Measurements from ENCODE around the gene SYCE3.

Gene SYCE3

GRCh38 chr22:50527921-50528681 lies 34.6 kb downstream of the SYCE3 start:
- Histone ChIP-seq H3K27ac (ENCODE audit: low read depth, low read length, severe bottlenecking) (no peak overlapping the region), H3K4me1 (ENCODE audit: control insufficient read depth, insufficient read depth, low read length, poor library complexity, severe bottlenecking) (peaks cover 14% of the 10 kb centered on the region), H3K9me3 (ENCODE audit: control insufficient read depth, low read length) (no peaks in the 10 kb centered on the region), H3K36me3 (ENCODE audit: control insufficient read depth, insufficient read depth, low read length) (peaks cover 9% of the 10 kb centered on the region), H3K4me3 (ENCODE audit: extremely low read depth, insufficient read depth, low read length, poor library complexity, severe bottlenecking) (no peak overlapping the region)
- WGBS, 2 experiments (ENCODE audit: insufficient coverage in 2 of 2), result 92 to 93% methylated on average over 15 to 18 of the region's 18 CpGs

DNA sequence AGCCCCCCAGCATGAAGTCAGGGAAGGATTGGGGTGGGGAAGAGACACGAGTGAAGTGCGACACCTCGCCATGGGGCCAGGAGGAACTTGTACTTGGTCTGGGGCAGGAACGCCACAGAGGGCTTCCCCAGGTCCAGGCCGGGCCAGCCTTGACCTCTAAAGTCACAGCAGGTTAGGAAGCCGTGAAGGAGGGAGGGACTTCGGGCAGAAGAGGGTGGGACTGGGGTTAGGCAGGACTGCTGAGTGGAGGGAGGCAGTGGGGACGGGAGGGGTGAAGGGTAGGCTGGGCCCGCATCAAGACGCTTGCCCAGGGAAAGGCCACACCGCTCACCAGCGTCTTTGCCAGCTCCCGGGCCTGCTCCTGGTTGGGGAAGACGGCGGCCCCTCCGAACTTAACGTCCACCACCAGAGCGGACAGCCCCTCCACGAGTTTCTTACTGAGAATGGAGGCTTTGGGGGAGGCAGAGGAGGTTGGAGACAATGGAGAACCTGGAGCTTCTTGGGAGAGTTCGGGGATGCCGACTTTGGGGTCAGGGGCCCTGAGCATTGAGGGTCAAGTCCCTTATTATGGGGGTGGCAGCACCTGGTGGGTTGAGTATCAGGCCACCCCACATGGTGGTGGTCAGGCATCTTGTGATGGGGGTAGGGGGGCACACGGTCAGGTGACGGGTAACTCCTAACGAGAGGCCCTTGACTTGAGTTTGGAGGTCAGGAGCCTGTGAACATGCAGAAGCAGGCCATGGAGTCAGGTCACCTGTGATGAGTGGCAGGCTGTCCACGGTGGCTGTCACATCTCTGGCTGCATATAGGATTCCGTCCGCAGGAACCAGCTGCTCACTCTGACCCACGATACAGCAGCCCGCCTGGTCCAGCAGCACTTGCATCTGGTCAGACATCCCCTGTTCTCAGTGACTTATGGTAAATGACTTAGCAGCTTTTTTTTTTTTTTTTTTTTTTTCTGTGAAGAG lies 35.6 kb downstream of the SYCE3 start:
- H3K4me1 ChIP-seq (ENCODE audit: control insufficient read depth, insufficient read depth, low read length, poor library complexity, severe bottlenecking), result peaks cover 14% of the 10 kb centered on the region
- no peaks in the 10 kb centered on the region for H3K9me3 ChIP-seq (ENCODE audit: control insufficient read depth, low read length)
- WGBS, 2 experiments (ENCODE audit: insufficient coverage in 2 of 2), result 55% methylated on average over 28 to 29 of the region's 29 CpGs
- peak overlapping the region; percentile 84 for H3K27ac ChIP-seq (ENCODE audit: low read depth, low read length, severe bottlenecking)
- H3K36me3 ChIP-seq (ENCODE audit: control insufficient read depth, insufficient read depth, low read length), result peaks cover 19% of the 10 kb centered on the region
- H3K4me3 ChIP-seq (ENCODE audit: extremely low read depth, insufficient read depth, low read length, poor library complexity, severe bottlenecking), result peak overlapping the region; percentile 70

DNA sequence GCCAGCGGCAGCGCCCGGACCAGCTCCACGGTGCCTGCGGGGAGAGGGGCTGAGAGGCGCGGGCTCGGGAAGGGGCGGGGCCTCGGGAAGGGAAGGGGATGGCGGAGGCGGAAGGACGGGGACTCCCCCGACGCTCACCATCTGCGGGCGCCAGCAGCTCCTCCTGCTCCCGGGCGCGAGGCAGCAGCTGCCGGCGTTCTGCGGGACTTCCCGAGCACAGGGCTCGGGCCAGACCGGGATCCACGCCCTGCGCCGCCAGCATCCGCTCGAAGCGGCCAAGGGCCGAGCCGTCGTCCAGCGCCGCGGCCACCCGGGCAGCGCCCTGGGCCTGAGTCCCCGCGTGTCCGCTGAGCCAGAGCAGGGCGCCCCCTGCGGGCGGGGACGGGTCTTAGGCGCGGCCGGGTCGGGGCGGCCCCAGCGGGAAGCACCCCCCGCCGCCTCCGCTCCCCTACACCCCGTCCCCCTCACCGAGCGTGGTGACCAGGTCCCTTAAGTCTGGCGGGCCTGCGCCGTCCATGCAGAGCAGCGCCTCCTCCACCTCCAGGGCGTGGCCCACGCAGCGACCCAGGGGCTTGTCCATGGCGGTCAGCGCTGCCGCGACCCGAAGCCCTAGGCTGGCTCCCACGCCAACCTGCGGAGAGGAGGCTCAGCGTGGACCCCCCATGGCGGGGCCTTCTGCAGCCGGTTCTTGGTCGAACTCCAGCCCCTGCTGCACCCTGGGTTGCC lies 36.4 kb downstream of the SYCE3 start:
- WGBS, 2 experiments (ENCODE audit: insufficient coverage in 2 of 2), result 1 to 3% methylated on average over 44 to 74 of the region's 77 CpGs

GRCh38 chr22:50525858-50526107 lies 36.9 kb downstream of the SYCE3 start:
- 0 to 3% methylated on average over 7 to 33 of the region's 33 CpGs for WGBS, 2 experiments (ENCODE audit: insufficient coverage in 2 of 2)
- H3K27ac ChIP-seq (ENCODE audit: low read depth, low read length, severe bottlenecking), result peak overlapping the region; percentile 84
- peak overlapping the region; percentile 70 for H3K4me3 ChIP-seq (ENCODE audit: extremely low read depth, insufficient read depth, low read length, poor library complexity, severe bottlenecking)
- H3K9me3 ChIP-seq (ENCODE audit: control insufficient read depth, low read length), result no peaks in the 10 kb centered on the region
- H3K36me3 ChIP-seq (ENCODE audit: control insufficient read depth, insufficient read depth, low read length), result peaks cover 32% of the 10 kb centered on the region
- peaks cover 8% of the 10 kb centered on the region for H3K4me1 ChIP-seq (ENCODE audit: control insufficient read depth, insufficient read depth, low read length, poor library complexity, severe bottlenecking)

More for the DNA sequence above, 36.4 kb downstream of the SYCE3 start:
- H3K4me3 ChIP-seq (ENCODE audit: extremely low read depth, insufficient read depth, low read length, poor library complexity, severe bottlenecking), result peak overlapping the region; percentile 70
- H3K4me1 ChIP-seq (ENCODE audit: control insufficient read depth, insufficient read depth, low read length, poor library complexity, severe bottlenecking), result peaks cover 12% of the 10 kb centered on the region
- H3K9me3 ChIP-seq (ENCODE audit: control insufficient read depth, low read length), result no peaks in the 10 kb centered on the region
- H3K27ac ChIP-seq (ENCODE audit: low read depth, low read length, severe bottlenecking), result peak overlapping the region; percentile 84
- H3K36me3 ChIP-seq (ENCODE audit: control insufficient read depth, insufficient read depth, low read length), result peaks cover 27% of the 10 kb centered on the region

GRCh38 chr22:50525104-50525857 lies 37.4 kb downstream of the SYCE3 start, which contains the start of gene SCO2:
Gene SCO2 (minus strand): TSS chr22:50525598. CDS start chr22:50524411, 1,187 bp downstream.
- H3K36me3 ChIP-seq (ENCODE audit: control insufficient read depth, insufficient read depth, low read length), result peaks cover 36% of the 10 kb centered on the region
- H3K4me1 ChIP-seq (ENCODE audit: control insufficient read depth, insufficient read depth, low read length, poor library complexity, severe bottlenecking), result peaks cover 8% of the 10 kb centered on the region
- peak within 1 kb of the TSS; percentile 84 for H3K27ac ChIP-seq (ENCODE audit: low read depth, low read length, severe bottlenecking)
- no peaks in the 10 kb centered on the region for H3K9me3 ChIP-seq (ENCODE audit: control insufficient read depth, low read length)
- WGBS, 2 experiments (ENCODE audit: insufficient coverage in 2 of 2), result 0 to 1% methylated on average over 56 to 74 of the region's 84 CpGs
- peak within 1 kb of the TSS; percentile 70 for H3K4me3 ChIP-seq (ENCODE audit: extremely low read depth, insufficient read depth, low read length, poor library complexity, severe bottlenecking)

GRCh38 chr22:50524676-50525103 lies 38.0 kb downstream of the SYCE3 start:
- H3K4me1 ChIP-seq (ENCODE audit: control insufficient read depth, insufficient read depth, low read length, poor library complexity, severe bottlenecking), result peaks cover 8% of the 10 kb centered on the region
- H3K36me3 ChIP-seq (ENCODE audit: control insufficient read depth, insufficient read depth, low read length), result peaks cover 39% of the 10 kb centered on the region
- peak overlapping the region; percentile 70 for H3K4me3 ChIP-seq (ENCODE audit: extremely low read depth, insufficient read depth, low read length, poor library complexity, severe bottlenecking)
- H3K27ac ChIP-seq (ENCODE audit: low read depth, low read length, severe bottlenecking), result peak overlapping the region; percentile 84
- 33 to 44% methylated on average over 13 to 19 of the region's 19 CpGs for WGBS, 2 experiments (ENCODE audit: insufficient coverage in 2 of 2)
- no peaks in the 10 kb centered on the region for H3K9me3 ChIP-seq (ENCODE audit: control insufficient read depth, low read length)

GRCh38 chr22:50523806-50524675 lies 38.7 kb downstream of the SYCE3 start:
- Histone ChIP-seq H3K9me3 (ENCODE audit: control insufficient read depth, low read length) (no peaks in the 10 kb centered on the region), H3K36me3 (ENCODE audit: control insufficient read depth, insufficient read depth, low read length) (peaks cover 46% of the 10 kb centered on the region), H3K27ac (ENCODE audit: low read depth, low read length, severe bottlenecking) (no peak overlapping the region), H3K4me3 (ENCODE audit: extremely low read depth, insufficient read depth, low read length, poor library complexity, severe bottlenecking) (peak overlapping the region; percentile 70), H3K4me1 (ENCODE audit: control insufficient read depth, insufficient read depth, low read length, poor library complexity, severe bottlenecking) (peaks cover 8% of the 10 kb centered on the region)
- 93% methylated on average over 22 to 25 of the region's 25 CpGs for WGBS, 2 experiments (ENCODE audit: insufficient coverage in 2 of 2)

DNA sequence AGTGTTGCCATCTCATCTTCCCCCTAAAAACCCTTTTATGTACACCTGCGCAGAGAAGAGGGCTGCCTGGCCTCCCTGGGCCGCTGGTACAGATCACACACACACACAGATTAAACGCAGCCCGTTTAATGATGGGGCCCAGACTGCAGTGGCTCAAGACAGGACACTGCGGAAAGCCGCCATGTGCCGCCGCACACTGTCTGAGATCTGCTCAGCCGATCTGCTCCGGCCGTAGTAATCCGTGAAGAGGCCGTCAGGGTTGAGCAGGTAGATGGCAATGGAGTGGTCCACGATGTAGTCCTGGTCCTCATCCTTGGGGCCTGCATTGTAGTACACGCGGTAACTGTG lies 39.3 kb downstream of the SYCE3 start:
- peaks cover 52% of the 10 kb centered on the region for H3K36me3 ChIP-seq (ENCODE audit: control insufficient read depth, insufficient read depth, low read length)
- H3K4me1 ChIP-seq (ENCODE audit: control insufficient read depth, insufficient read depth, low read length, poor library complexity, severe bottlenecking), result peaks cover 8% of the 10 kb centered on the region
- 96 to 99% methylated on average over 14 to 16 of the region's 16 CpGs for WGBS, 2 experiments (ENCODE audit: insufficient coverage in 2 of 2)
- H3K4me3 ChIP-seq (ENCODE audit: extremely low read depth, insufficient read depth, low read length, poor library complexity, severe bottlenecking), result no peak overlapping the region
- no peaks in the 10 kb centered on the region for H3K9me3 ChIP-seq (ENCODE audit: control insufficient read depth, low read length)
- no peak overlapping the region for H3K27ac ChIP-seq (ENCODE audit: low read depth, low read length, severe bottlenecking)

- no peaks in the 10 kb centered on the region for H3K9me3 ChIP-seq (ENCODE audit: control insufficient read depth, low read length)
- H3K4me3 ChIP-seq (ENCODE audit: extremely low read depth, insufficient read depth, low read length, poor library complexity, severe bottlenecking), result no peak overlapping the region
- no peak overlapping the region for H3K27ac ChIP-seq (ENCODE audit: low read depth, low read length, severe bottlenecking)
- WGBS, 2 experiments (ENCODE audit: insufficient coverage in 2 of 2), result 96% methylated on average over 15 to 21 of the region's 22 CpGs
- H3K36me3 ChIP-seq (ENCODE audit: control insufficient read depth, insufficient read depth, low read length), result peaks cover 57% of the 10 kb centered on the region
- H3K4me1 ChIP-seq (ENCODE audit: control insufficient read depth, insufficient read depth, low read length, poor library complexity, severe bottlenecking), result peaks cover 8% of the 10 kb centered on the region
These were observed 39.8 kb downstream of the SYCE3 start for GRCh38 chr22:50522806-50523438.

Measured in mesodermal cell (in vitro differentiated cells).